Activated T-helper 1 cell treated with anti-CD3 and anti-CD28 coated beads, Interleukin-2, amount 50 U/mL, for 16 hours (primary cell): ENCODE data around the gene KCNE1.
"Not testable (repeated sequence)": the region's sequence is repeated elsewhere in the genome, so short reads cannot be mapped to it uniquely, and the experiment has no call there.

Experiments
- DNase-seq, 2 donors: peaks; one replicate each; pipeline ENCODE4 v3.0.0-alpha.2; 2020; ENCODE audit warnings: low read depth in 1 of 2, low spot score in 1 of 2

KCNE1 gene

DNA sequence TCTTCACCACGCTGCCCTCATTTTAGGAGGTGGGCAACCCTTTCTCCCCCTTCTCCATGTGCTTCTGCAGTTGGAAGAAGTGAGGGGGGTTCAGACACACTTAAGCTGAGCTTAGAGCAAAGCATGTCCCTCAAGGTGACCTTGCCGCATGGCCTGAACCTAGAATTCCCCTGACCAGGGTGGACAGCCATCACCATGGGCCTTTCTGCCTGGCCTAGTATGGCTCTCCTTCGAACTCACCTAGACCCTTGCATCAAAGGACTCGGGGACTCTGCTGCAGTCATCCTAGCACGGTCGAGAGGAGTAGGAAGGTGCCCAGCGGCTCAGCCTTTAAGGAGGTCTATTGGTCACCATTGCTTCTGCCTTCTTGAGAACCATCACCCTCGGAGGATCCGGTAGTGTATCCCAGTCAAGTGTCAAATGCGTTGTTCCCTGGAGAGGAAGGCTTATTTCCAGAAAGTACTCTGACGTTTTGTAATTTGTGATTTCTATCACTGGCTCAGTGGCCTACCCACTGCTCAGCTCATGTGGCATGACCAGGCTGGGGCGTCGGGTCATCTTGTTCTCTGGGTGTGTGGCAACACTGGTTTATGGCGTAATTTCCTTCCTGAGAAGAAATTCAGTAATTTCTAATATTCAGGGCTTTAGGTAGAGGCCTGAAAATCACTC lies at the start of gene KCNE1:
KCNE1 (minus strand) TSS at position 424 of the 669 bp plus-strand sequence. CDS start 62,576 bp downstream, outside the sequence.
- no peak for DNase-seq

DNA sequence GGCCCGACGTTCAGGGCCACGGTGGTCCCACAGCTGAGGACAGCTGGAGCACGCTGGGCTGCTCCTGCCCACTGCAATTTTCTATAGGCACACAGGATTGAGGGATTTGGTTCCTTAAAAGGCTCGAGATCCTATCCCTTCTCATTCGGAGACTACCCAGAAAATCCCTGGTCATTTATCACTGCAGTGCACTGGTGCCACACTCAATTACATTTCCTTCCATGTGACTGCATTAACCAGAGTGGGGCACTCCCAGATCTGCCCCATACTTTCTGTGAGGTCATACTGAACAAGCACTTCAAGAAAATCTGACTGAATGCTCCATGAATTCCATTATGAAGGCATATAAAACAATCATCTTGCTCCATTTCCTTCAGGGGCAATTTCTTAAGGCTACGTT lies 49.8 kb upstream of the KCNE1 start:
- no peak for DNase-seq

DNA sequence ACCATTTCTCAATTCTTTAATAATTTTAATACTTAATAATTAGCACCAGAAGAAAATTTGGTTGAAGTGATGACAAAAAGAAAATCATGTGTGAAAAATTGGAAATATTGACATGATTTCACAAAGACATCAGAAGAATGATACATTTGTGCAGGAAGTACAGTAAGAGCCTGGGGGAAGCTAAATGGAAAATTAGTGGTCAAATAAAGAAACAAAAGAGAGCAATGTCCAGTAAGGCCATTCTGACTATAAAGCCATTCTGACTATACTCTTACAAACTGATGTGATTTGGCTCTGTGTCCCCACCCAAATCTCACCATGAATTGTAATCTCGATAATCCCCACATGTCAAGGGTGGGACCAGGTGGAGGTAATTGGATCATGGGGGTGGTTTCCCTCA lies 48.6 kb upstream of the KCNE1 start:
- DNase-seq, result no peak

DNA sequence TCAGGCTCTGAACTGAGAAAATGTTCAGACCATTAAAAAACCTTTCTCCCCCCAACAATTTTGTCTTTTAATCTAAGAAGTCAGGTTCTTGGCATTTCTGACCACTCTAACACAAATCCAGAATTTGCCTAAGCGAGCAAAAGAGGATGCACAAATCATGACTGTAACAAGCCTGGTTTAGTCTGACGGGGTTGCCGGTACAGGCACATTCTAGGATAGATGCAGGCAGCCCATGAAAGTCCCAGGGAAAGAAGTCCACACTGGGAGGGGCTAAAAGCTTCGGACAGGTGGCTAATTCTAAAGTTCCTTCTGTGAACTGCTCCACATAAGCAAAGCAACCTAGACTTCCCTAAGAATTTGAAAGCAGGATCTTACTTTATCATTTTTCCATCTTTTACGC lies 48.0 kb upstream of the KCNE1 start:
- no peak for DNase-seq

DNA sequence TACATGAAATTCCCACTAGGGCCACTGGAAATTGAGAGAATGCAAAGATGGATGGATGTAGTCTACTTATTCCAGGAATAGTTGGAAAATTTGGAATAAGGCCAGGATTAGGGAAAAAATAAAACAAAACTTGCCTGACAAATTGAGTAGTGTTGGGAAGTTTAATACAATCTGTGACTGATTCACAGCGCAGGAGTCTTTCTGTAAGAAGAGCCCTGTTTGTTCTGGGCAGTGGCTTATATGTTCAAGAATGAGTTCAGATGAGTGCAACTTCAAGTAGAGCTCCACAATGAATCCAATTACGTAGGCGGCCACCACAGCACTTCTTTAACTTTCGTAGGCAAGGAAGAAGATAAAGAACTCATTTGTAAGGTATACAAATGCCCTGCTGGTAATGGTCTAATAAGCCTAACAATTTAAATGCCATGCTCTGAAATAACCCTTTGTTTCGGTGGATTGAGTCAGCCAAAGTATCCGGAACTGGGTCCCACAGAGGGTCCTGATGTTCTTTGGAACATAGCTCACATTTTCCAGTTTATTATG lies 47.1 kb upstream of the KCNE1 start:
- DNase-seq, result no peak

DNA sequence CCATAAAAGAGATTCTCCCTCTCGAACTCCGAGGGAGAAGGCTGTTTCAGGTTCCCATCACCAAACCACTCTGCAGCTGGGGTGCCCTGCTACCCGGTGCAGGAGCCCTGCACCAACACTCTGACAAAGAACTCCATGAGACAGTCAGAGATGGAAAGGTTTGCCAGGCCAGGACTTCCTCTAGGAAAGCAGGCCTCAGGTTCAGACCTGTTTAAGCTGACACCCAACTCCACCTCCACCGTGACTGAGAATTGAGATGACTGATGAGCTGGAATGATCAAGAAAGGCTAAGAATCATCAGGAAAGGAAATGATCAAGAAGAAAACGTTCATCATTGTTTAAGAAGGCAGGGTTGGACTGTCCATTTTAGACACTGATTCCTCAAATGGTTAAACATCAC lies 46.2 kb upstream of the KCNE1 start:
- DNase-seq, result no peak

DNA sequence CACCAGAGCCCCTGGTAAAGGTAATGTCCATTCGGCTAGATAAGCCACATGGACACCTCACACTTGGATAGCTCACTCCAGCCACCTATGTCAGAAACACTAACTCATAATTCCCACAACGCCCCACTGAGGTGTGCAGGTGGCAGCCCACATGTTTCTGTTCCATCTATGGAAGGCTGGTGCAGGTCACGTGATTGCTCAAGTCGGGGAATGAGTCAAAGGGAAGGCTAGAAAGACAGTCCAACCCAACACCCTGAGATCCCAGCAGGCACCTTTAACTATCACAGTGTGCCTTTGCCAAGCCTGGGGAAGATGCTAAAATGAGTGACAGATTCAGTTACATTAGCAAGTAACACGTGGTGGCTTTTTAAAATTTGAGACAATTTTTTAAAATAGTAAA lies 45.3 kb upstream of the KCNE1 start:
- no peak for DNase-seq

DNA sequence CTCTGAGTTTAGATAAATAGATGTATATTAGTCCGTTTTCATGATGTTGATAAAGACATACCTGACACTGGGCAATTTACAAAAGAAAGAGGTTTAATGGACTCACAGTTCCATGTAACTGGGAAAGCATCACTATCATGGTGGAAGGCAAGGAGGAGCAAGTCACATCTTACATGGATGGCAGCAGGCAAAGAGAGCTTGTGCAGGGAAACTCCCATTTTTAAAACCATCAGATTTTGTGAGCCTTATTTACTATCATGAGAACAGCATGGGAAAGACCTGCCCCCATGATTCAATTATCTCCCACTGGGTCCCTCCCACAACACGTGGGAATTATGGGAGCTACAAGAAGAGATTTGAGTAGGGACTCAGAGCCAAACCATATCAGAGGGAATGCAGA lies 42.7 kb upstream of the KCNE1 start:
- DNase-seq, result not testable (repeated sequence)

DNA sequence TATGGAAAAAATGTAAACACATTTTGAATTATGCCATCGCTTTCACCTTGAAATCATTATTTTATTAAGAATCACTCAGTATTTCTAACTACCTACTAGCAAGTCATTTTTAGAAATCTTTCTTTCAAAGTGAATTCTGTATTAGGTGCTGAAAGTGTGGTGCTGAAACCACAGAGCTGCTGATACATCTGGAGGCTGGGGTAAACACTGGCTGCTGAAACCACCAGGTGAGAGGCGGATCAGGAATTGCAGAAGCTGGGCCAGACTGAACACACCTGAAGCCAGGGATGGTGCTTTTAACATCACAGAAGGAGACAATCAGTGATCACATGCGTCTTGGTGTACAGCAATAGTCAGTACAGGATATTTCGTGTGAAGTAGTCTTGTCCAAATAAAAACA lies 42.2 kb upstream of the KCNE1 start:
- no peak for DNase-seq

DNA sequence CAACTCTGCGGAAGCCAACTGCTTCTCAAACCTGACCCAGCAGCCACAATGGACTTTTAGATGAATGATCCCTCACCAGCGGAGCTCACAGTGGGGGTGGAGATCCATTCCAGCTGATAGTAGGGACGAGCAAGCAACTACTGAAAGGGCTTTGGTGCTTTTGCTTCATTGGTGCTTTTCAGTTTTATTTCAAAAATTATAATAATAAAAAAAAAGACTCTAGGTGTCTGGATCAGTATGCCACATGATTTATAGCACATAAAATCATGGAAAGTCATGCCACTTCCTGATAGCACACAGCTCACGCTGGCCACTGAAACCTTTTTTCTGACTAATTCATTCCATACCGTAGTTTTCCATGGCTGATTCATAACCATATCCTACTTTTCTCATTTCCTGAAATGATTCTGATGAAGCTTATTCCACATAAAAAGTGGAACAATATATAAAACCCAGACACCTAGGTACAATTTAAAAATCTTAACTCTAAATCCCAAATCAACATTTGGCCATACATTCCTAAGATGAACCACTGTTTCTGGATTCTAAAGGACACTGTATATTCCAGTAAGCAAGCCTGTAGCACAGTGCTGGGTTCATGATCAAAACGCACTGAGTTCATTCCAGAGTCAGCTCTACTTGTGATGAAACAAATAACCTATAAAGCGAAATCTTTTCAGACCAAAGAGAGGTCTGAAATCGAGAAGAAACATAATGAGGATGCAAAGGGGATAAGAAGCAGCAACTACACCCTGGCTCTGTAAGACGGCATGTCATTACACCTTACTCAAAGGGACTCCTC lies 41.3 kb upstream of the KCNE1 start:
- DNase-seq, result no peak

DNA sequence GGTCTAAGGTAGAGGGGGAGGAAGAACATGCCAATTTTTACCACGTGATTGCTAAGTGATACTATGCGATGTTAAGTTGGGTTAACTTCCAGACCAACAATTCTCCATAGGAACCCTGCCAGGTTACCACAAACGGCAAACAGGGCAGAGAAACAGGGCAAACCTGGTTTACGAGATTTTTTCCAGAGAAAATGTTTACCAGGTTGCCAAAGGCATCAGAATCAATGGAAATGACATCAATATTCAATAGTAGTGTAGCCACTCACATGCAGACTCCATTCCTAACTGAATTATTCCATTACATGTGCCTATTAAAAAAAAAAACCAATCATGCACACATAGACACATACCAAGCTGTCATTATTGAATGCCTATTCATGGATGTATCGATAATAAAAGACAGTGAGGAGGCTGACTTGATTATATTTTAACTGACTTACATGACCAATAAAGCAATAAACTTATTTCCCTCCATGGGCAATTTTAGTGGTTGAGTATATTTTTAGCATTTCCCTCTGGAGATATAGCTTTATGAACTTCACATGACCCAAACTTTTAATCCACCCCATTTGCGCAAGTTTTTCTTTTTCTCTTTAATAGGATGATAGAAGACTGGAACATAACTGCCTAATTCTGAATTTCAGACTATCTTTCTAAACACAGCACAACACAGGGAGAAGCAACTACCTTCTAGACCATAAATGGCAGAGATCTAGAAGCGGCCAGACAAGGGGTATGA lies 40.5 kb upstream of the KCNE1 start:
- no peak for DNase-seq

DNA sequence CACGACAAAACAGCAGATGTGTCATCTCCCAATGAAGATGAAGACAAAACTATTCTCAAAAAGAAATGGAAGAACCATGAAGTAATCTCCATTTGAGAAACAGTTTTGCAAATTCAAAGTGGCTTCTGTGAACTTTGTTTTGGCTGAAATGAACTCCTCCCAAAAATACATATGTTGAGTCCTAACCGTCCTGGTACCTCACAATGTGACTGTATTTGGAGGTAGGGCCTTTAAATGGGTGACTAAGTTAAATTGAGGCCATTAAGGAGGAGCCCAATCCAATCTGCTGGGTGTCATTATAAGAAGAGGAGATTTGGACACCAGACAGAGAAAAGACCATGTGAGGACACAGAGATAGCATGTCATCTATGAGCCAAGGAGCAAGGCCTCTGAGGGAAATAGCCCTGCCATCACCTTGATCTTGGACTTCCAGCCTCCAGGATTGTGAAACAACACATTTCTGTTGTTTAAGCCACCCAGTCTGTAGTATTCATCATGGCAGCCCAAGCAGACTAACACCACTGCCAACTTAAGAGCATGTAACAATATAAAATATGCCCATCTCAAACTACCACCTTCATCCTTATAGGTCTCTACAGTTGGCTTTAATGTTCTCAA lies 38.3 kb upstream of the KCNE1 start:
- no peak for DNase-seq

DNA sequence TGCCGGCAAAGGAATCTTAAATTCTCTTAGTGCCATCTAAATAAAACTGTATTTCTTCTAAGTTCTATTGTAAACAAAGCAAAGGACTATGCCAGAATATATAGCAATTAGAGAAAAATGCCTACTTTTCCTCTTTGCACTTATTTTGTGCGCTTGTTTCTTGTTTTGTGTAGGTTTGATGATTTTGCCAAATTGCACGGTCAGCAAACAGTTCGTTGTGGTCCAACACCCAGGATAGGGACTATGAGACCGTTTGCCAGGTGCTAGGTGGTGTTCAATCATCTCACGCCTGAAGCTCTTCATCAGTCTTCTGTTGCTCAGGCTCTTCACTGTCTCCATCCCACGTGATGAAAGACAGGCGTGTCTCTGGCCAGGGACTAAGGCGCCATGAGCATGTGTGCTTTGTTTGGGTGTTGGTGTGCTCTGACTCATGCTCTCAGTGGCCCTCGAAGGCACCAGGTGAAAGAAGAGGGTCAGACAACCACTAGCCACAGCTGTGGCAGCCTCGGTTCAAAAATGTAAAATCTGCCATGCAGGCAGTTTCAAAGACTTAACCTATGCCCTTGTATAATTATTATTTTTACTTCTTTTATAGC lies 36.9 kb upstream of the KCNE1 start:
- DNase-seq, result no peak

DNA sequence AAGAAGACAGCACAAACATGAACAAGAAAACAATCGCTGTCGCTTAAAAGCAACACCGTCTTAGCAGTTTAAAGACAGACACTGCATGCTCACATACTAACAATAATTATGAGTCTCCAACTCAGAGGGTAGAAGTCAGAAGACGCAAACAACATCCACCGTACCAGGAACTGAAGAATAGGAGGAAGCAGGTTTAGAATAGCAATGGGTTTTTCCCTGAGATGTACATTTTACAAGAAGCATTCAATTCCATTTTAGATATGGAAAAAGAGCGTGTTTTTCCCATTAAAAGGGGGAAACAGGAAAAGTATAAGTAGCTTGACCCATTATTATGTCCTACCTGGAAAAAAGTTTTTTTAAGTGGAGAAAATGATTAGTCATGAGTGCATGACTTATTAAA lies 34.5 kb upstream of the KCNE1 start:
- DNase-seq, result no peak

DNA sequence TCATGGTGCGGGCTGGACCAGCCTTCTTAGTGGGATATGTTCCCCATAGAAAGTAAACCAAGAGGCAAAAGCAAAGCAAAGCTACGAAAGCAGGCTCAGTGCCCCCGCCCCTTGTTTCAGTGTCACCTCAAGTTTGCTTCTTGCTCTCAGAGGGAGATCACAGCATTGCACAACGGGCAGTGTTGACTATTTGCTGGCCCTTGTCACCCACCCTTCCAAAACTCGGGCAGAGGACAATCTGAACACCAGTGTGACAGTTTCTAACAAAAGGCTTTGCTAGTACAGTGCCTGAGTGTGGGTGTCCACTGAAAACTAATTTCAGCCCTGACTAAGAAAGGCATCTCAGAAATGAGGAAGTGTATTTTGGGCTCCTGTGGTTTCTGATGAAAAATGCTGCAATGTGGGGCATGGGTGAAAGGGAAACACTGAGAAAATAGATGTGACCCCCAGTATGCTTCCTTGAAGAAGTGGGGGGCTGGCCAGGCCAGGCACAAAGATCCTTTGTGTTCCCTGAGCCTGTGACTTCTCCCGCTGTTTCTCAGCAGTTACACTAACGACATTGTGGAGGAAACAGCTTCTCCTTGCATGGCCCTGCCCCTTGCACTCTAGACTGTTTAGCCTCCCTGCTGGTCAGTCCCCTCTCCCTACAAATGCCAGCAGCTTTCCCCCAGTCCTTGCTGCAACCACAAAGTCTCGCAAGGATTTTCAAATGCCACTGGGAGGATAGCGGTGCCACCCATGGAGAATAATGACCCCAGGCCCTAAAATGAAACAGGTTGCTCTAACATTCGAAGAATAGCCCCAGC lies 33.3 kb upstream of the KCNE1 start:
- DNase-seq, result no peak

DNA sequence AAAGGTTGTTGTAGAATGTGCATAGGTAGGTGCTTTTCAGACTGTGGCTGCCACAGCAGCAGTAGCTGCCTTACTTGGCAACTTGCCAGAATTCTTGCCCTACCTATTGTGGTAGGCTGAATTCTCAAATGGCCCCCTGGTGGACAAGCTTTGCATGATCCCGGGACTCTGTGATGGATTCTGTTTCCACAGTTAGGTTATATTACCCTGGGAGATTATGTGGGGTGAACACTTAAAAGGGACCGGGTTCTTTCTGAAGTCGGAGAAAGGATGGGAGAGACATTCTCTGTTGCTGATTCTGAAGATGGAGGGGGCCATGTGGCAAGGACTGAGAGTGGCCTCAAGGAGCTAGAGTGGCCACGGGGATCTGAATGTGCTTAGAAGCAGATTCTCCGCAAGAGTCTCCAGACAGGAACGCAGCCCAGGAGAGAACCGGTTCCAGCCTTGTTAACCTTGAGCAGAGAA lies 32.1 kb upstream of the KCNE1 start:
- DNase-seq, result peak in 1 of 2 donors; percentile 7

DNA sequence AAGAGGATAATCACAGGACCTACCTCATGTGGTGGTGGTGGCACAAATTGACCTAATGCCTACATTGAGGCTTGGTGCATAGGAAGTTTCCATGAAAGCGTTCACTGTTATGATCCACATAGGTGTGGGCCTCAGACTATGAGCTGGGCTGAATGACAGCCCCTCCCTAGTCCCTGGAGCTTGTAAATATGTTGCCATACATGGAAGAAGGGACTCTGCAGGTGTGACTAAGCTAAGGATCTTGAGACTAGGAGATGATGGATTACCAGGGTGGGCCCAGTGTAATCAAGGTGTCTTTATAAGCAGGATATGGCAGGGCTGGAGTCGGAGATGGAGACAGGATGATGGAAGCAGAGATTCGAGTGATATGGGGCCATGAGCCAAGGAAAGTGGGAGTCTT lies 31.0 kb upstream of the KCNE1 start:
- no peak for DNase-seq

DNA sequence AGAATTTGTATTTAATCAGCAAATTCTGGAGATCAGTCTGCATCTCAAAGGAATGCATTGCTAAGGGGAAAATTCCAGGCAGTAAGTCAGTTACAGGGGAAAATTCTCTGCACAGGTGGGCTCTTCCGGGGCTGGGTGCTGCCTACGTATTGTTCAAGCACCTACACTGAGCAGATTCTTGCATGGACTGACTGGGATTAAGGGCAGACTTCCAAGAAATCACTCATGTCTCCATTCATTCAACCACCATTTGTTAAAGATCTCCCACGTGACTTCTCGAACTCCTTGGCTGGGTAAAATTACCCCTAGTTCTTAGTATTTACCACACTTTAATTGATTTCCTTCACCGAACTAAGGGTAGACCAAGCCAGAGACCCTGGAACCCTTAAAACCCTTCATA lies 28.2 kb upstream of the KCNE1 start:
- no peak for DNase-seq

DNA sequence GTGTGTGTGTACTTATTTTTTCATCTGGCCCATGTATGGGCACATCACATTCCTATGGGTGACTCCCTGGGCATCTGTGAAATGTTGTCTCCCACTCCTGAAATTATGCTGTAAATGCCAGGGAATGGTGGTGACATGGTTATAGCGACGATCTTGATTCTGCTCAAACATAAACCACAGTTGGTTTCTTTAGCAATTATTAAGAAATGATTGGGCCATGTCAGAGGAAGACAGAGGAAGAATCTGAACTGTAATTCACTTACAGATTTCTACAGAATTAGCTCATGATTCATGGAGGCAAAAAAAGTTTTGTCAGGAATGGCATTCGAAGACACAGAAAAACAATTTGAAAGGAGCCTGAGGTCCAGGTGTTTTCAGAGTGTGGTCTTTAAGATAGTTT lies 25.8 kb upstream of the KCNE1 start:
- DNase-seq, result no peak

DNA sequence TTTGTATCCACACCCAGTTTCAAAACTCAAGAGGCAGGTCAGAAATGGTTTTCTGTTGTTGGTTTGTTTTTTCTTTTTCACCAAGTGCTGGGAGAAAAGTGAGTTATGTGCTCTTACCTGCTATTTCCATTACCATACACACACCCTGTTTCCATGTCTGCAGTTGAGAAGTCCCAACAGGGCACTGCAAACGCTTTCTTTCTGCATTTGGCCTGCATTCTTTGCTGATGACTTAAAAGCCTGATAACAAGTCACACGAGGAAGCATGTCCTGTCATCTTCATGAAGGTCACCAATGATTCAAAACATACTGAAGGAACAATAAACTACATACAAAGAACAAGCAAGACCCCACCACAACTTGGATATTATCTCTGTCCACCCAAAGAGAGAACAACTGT lies 24.8 kb upstream of the KCNE1 start:
- no peak for DNase-seq
